Prostate gland (tissue), 2 donors: ENCODE results near the gene TMEM108.

Source experiments
- CTCF ChIP-seq, 4 experiments: fragments of 200-600 bp in 2 of 4; fragments of 450-650 bp in 2 of 4; sonication (generic) in 2 of 4; IDR thresholded peaks; 1 replicate in 3 of 4; 2 replicates in 1 of 4; pipeline ENCODE4 v1.5.1; 2016 to 2019; ENCODE audit warnings: antibody characterized with exemption in 4 of 4, mild to moderate bottlenecking in 2 of 4, moderate library complexity in 2 of 4
- POLR2A ChIP-seq: fragments of 450-650 bp; IDR thresholded peaks from one replicate; pipeline ENCODE4 v1.6.1; 2016; ENCODE audit warnings: antibody characterized with exemption, mild to moderate bottlenecking
- POLR2AphosphoS5 ChIP-seq: sonication (generic); formaldehyde crosslinking; IDR thresholded peaks from one replicate; pipeline ENCODE4 v1.6.1; 2017; ENCODE audit warnings: antibody characterized with exemption

GRCh38 chr3:133408366-133408765 is 370.2 kb downstream of the TMEM108 start:
- TF ChIP-seq CTCF (IDR thresholded peaks at IDR 0.05) (no peak), POLR2A (no peak), POLR2AphosphoS5 (no peak)
